Fibroblast of skin of right quadriceps (primary cell): ENCODE results near the gene ELP4.

Source experiments
- DNase-seq: peaks from one replicate; pipeline ENCODE4 v3.0.0-alpha.2; 2013

ELP4 gene

GRCh38 chr11:31782257-31782656 lies 272.7 kb downstream of the ELP4 start:
- DNase-seq: no peak

- DNase-seq: no peak
Measured at GRCh38 chr11:31783252-31783651, 273.7 kb downstream of the ELP4 start.

- DNase-seq: no peak
Measured at GRCh38 chr11:31784611-31785010, 275.0 kb downstream of the ELP4 start.

GRCh38 chr11:31786996-31787685 lies 277.6 kb downstream of the ELP4 start:
- DNase-seq: no peak

GRCh38 chr11:31788085-31788484 lies 278.5 kb downstream of the ELP4 start:
- no peak for DNase-seq

GRCh38 chr11:31790649-31791048 lies 281.1 kb downstream of the ELP4 start:
- DNase-seq: no peak

GRCh38 chr11:31792036-31792435 lies 282.5 kb downstream of the ELP4 start:
- DNase-seq: no peak

GRCh38 chr11:31792456-31792855 lies 282.9 kb downstream of the ELP4 start:
- no peak for DNase-seq

GRCh38 chr11:31793264-31793663 lies 283.7 kb downstream of the ELP4 start:
- no peak for DNase-seq

- no peak for DNase-seq
Measured at GRCh38 chr11:31794548-31794947, 285.0 kb downstream of the ELP4 start.

GRCh38 chr11:31795706-31796498 lies 286.3 kb downstream of the ELP4 start:
- no peak for DNase-seq

GRCh38 chr11:31796499-31797189 lies 287.1 kb downstream of the ELP4 start:
- no peak for DNase-seq

GRCh38 chr11:31797190-31798056 lies 287.9 kb downstream of the ELP4 start:
- DNase-seq: no peak

- no peak for DNase-seq
Measured at GRCh38 chr11:31798057-31798553, 288.5 kb downstream of the ELP4 start.

- DNase-seq: no peak
Measured at GRCh38 chr11:31798554-31799434, 289.2 kb downstream of the ELP4 start.

- no peak for DNase-seq
Measured at GRCh38 chr11:31799435-31800397, 290.1 kb downstream of the ELP4 start.

GRCh38 chr11:31800398-31801265 lies 291.1 kb downstream of the ELP4 start:
- DNase-seq: no peak

GRCh38 chr11:31801298-31801702 lies 291.7 kb downstream of the ELP4 start:
- DNase-seq: no peak

GRCh38 chr11:31802000-31802551 lies 292.5 kb downstream of the ELP4 start:
- no peak for DNase-seq
